Liver (tissue), 9 donors: ENCODE data around the gene LRMDA. TPM values are rescaled to one million over a fixed set of nuclear protein-coding genes. Genes with fewer than 3 reads are reported as not detected.
"Not testable (repeated sequence)": the region's sequence is repeated elsewhere in the genome, so short reads cannot be mapped to it uniquely, and the experiment has no call there.

Source experiments
- DNase-seq: peaks from one replicate; pipeline ENCODE4 v3.0.0-alpha.2; 2017; ENCODE audit warnings: low spot score
- H3K27ac ChIP-seq, 2 donors: one replicate each; pipeline ENCODE4 v1.7.0; 2013; ENCODE audit warnings: inconsistent platforms in 2 of 2, low read length in 2 of 2, control low read depth in 1 of 2, low read depth in 1 of 2, mild to moderate bottlenecking in 1 of 2
- H3K27me3 ChIP-seq, 4 donors: one replicate each; pipeline versions ENCODE4 v1.6.1 to v1.7.0; 2013; ENCODE audit warnings: low read length in 3 of 4, inconsistent platforms in 1 of 4, mild to moderate bottlenecking in 1 of 4, moderate library complexity in 1 of 4; ENCODE audit not compliant: control insufficient read depth in 4 of 4, insufficient read depth in 4 of 4
- H3K36me3 ChIP-seq, 4 donors: one replicate each; pipeline versions ENCODE4 v1.6.1 to v1.7.0; 2013; ENCODE audit warnings: low read length in 3 of 4, mild to moderate bottlenecking in 3 of 4, low read depth in 1 of 4, moderate library complexity in 1 of 4; ENCODE audit not compliant: control insufficient read depth in 4 of 4, insufficient read depth in 3 of 4
- H3K4me1 ChIP-seq, 4 donors: one replicate each; pipeline versions ENCODE4 v1.6.1 to v1.7.0; 2013; ENCODE audit warnings: low read length in 3 of 4, mild to moderate bottlenecking in 3 of 4, moderate library complexity in 1 of 4; ENCODE audit not compliant: control insufficient read depth in 4 of 4, insufficient read depth in 4 of 4
- H3K4me3 ChIP-seq, 3 donors: one replicate each; pipeline versions ENCODE4 v1.6.1 to v1.7.0; 2013; ENCODE audit warnings: low read length in 3 of 3, control low read depth in 1 of 3, low read depth in 1 of 3, mild to moderate bottlenecking in 1 of 3
- H3K9ac ChIP-seq, 2 donors: one replicate each; pipeline ENCODE4 v1.7.0; 2013; ENCODE audit warnings: low read length in 2 of 2, mild to moderate bottlenecking in 2 of 2, moderate library complexity in 2 of 2, control low read depth in 1 of 2, low read depth in 1 of 2
- H3K9me3 ChIP-seq, 4 donors: one replicate each; pipeline versions ENCODE4 v1.6.1 to v1.7.0; 2013; ENCODE audit warnings: low read length in 3 of 4; ENCODE audit not compliant: control insufficient read depth in 4 of 4
- EGR1 ChIP-seq, 2 donors: IDR thresholded peaks; 2 replicates each; pipeline ENCODE4 v1.6.1; 2016 to 2018; ENCODE audit warnings: antibody characterized with exemption in 2 of 2, low read depth in 2 of 2
- FOXA2 ChIP-seq: IDR thresholded peaks from 2 replicates; pipeline ENCODE4 v1.6.1; 2016; ENCODE audit warnings: antibody characterized with exemption
- GABPA ChIP-seq, 2 donors: IDR thresholded peaks in 1 of 2; conservative IDR thresholded peaks in 1 of 2; 2 replicates each; pipeline ENCODE4 v1.6.1; 2016; ENCODE audit warnings: antibody characterized with exemption in 2 of 2, mild to moderate bottlenecking in 1 of 2, moderate library complexity in 1 of 2
- HNF4G ChIP-seq: IDR thresholded peaks from 2 replicates; pipeline ENCODE4 v1.6.1; 2016; ENCODE audit warnings: antibody characterized with exemption
- JUND ChIP-seq, 2 donors: IDR thresholded peaks; 2 replicates each; pipeline ENCODE4 v1.6.1; 2016; ENCODE audit warnings: antibody characterized with exemption in 2 of 2
- NR2F2 ChIP-seq: IDR thresholded peaks from 2 replicates; pipeline ENCODE4 v1.6.1; 2016; ENCODE audit warnings: antibody characterized with exemption
- RAD21 ChIP-seq, 2 donors: IDR thresholded peaks; 2 replicates each; pipeline ENCODE4 v1.6.1; 2016; ENCODE audit warnings: antibody characterized with exemption in 2 of 2, mild to moderate bottlenecking in 2 of 2
- RXRA ChIP-seq, 2 donors: IDR thresholded peaks; 2 replicates each; pipeline ENCODE4 v1.6.1; 2017 to 2018; ENCODE audit warnings: antibody characterized with exemption in 2 of 2, mild to moderate bottlenecking in 1 of 2
- SP1 ChIP-seq: IDR thresholded peaks from 2 replicates; pipeline ENCODE4 v1.6.1; 2018; ENCODE audit warnings: antibody characterized with exemption, mild to moderate bottlenecking
- TAF1 ChIP-seq: conservative IDR thresholded peaks from 2 replicates; pipeline ENCODE4 v1.6.1; 2016; ENCODE audit warnings: antibody characterized with exemption, mild to moderate bottlenecking
- WGBS: extraction: QIAGEN DNeasy Blood & Tissue Kit; methylation state at CpG from one replicate; pipeline ENCODE4 v1.1.7; 2013; 5-methylcytosine and 5-hydroxymethylcytosine counted together
- polyA plus RNA-seq, 2 donors: library from polyadenylated mRNA; stranded (reverse) in 1 of 2; unstranded in 1 of 2; fragments of 200-250 nt in 1 of 2; fragments of >200 nt in 1 of 2; fragmentation: Nextera tagmentation in 1 of 2; extraction: Ambion mirVana in 1 of 2; gene quantifications; one replicate each; pipeline versions ENCODE4 v1.2.1 to v1.2.3, GENCODE V29; 2013 to 2015
- total RNA-seq, 2 donors: library from RNA; depleted of rRNA; stranded (reverse); fragments of >200 nt; gene quantifications; one replicate each; pipeline ENCODE4 v1.2.3, GENCODE V29; 2014
- TF ChIP-seq, protein P1 (sequence below): IDR thresholded peaks from 2 replicates; pipeline ENCODE4 v1.6.1; 2016; ENCODE audit warnings: antibody characterized with exemption, mild to moderate bottlenecking
- TF ChIP-seq, protein P2 (sequence below): IDR thresholded peaks from 2 replicates; pipeline ENCODE4 v1.6.1; 2016; ENCODE audit warnings: antibody characterized with exemption
- donor health status: healthy.
- donor health status: healthy.
- donor health status: healthy.
- donor health status: healthy.
- donor health status: healthy.

The LRMDA gene
- total and polyA plus RNA-seq, 4 donors = 7.9 to 15.8 (median 11.3) TPM

DNA sequence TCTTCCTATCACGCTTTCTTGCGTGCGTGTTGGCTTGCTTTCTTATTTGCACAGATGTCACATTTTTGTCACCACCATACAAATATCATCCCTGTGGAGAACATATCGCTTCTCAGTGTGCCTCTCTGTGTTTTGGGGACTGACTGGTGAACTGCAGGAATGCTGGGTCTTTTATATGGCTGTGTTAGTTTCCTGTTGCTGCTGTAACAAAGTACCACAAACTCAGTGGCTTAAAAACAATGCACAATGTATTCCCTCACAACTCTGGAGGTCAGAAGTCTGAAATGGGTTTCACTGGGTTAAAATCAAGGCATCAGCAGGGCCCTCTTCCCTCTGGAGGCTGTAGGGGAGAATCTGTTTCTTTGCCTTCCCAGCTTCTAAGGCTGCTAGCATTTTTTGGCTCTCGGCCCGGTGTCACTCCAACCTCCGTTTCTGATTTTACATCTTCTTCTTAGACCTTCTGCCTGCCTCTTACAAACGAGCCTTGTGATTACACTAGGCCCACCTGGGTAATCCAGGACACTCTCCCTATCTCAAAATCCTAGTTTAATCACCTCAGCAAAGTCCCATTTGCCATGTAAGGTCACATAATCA is 82.0 kb downstream of the LRMDA start:
- no peaks in the 10 kb centered on the region for H3K27me3 ChIP-seq
- WGBS = 70% methylated on average over 8 of the region's 8 CpGs
- DNase-seq = no peak
- peaks cover 0 to 8% (median 6%) of the 10 kb centered on the region in 4 donors for H3K4me1 ChIP-seq
- H3K9me3 ChIP-seq = no peaks in the 10 kb centered on the region
- H3K9ac ChIP-seq = no peak overlapping the region
- no peak overlapping the region for H3K4me3 ChIP-seq
- no peak overlapping the region for H3K27ac ChIP-seq
- H3K36me3 ChIP-seq = no peaks in the 10 kb centered on the region
- TF ChIP-seq NR2F2 (no peak), SP1 (no peak)

DNA sequence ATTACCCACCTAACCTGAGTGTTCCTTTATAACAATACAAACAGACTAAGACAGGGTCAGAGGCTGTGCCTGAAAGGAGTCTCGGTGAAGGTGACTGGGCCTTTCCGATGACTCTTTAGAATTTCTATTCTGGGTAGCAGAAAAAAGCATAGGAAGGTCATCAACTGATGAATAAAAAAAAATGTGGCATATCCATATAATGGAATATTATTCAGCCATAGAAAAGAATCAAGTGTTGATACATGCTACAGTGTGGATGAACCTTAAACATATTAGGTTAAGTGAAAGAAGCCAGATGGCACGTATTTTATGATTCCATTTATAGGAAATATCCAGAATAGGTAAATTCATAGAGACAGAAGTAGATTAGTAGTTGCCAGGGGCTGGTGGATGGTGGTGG is 83.4 kb downstream of the LRMDA start:
- no peak overlapping the region for H3K27ac ChIP-seq
- no peak overlapping the region for H3K9ac ChIP-seq
- DNase-seq = no peak
- 98% methylated on average over 3 of the region's 3 CpGs for WGBS
- TF ChIP-seq HNF4G = no peak
- no peak for TF ChIP-seq JUND (IDR thresholded peaks at IDR 0.05)
- TF ChIP-seq RXRA (IDR thresholded peaks at IDR 0.05) = no peak
- TF ChIP-seq GABPA (IDR thresholded peaks at IDR 0.05 in 1 of 2, conservative IDR thresholded peaks at IDR 0.05 in 1 of 2) = no peak
- no peak for TF ChIP-seq NR2F2
- no peak for TF ChIP-seq EGR1 (IDR thresholded peaks at IDR 0.05; ENCODE audit: low read depth in 2 of 2)
- TF ChIP-seq RAD21 (IDR thresholded peaks at IDR 0.05) = no peak
- no peak for TF ChIP-seq TAF1
- TF ChIP-seq, protein P1, sequence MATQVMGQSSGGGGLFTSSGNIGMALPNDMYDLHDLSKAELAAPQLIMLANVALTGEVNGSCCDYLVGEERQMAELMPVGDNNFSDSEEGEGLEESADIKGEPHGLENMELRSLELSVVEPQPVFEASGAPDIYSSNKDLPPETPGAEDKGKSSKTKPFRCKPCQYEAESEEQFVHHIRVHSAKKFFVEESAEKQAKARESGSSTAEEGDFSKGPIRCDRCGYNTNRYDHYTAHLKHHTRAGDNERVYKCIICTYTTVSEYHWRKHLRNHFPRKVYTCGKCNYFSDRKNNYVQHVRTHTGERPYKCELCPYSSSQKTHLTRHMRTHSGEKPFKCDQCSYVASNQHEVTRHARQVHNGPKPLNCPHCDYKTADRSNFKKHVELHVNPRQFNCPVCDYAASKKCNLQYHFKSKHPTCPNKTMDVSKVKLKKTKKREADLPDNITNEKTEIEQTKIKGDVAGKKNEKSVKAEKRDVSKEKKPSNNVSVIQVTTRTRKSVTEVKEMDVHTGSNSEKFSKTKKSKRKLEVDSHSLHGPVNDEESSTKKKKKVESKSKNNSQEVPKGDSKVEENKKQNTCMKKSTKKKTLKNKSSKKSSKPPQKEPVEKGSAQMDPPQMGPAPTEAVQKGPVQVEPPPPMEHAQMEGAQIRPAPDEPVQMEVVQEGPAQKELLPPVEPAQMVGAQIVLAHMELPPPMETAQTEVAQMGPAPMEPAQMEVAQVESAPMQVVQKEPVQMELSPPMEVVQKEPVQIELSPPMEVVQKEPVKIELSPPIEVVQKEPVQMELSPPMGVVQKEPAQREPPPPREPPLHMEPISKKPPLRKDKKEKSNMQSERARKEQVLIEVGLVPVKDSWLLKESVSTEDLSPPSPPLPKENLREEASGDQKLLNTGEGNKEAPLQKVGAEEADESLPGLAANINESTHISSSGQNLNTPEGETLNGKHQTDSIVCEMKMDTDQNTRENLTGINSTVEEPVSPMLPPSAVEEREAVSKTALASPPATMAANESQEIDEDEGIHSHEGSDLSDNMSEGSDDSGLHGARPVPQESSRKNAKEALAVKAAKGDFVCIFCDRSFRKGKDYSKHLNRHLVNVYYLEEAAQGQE = no peak
- TF ChIP-seq, protein P2, sequence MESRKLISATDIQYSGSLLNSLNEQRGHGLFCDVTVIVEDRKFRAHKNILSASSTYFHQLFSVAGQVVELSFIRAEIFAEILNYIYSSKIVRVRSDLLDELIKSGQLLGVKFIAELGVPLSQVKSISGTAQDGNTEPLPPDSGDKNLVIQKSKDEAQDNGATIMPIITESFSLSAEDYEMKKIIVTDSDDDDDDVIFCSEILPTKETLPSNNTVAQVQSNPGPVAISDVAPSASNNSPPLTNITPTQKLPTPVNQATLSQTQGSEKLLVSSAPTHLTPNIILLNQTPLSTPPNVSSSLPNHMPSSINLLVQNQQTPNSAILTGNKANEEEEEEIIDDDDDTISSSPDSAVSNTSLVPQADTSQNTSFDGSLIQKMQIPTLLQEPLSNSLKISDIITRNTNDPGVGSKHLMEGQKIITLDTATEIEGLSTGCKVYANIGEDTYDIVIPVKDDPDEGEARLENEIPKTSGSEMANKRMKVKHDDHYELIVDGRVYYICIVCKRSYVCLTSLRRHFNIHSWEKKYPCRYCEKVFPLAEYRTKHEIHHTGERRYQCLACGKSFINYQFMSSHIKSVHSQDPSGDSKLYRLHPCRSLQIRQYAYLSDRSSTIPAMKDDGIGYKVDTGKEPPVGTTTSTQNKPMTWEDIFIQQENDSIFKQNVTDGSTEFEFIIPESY = no peak
- no peak for TF ChIP-seq FOXA2
- H3K4me1 ChIP-seq = peaks cover 0 to 5% (median 4%) of the 10 kb centered on the region in 4 donors
- H3K9me3 ChIP-seq = no peaks in the 10 kb centered on the region
- no peak overlapping the region for H3K4me3 ChIP-seq
- H3K36me3 ChIP-seq = no peaks in the 10 kb centered on the region
- H3K27me3 ChIP-seq = no peaks in the 10 kb centered on the region

DNA sequence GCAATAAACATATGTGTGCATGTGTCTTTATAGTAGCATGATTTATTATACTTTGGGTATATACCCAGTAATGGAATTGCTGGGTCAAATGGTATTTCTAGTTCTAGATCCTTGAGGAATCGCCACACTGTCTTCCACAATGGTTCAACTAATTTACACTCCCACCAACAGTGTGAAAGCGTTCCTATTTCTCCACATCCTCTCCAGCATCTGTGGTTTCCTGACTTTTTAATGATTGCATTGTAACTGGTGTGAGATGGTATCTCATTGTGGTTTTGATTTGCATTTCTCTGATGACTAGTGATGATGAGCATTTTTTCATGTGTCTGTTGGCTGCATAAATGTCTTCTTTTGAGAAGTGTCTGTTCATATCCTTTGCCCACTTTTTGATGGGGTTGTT is 84.7 kb downstream of the LRMDA start:
- WGBS = 86% methylated on average over 2 of the region's 2 CpGs
- not testable (repeated sequence) for H3K9ac ChIP-seq, DNase-seq

DNA sequence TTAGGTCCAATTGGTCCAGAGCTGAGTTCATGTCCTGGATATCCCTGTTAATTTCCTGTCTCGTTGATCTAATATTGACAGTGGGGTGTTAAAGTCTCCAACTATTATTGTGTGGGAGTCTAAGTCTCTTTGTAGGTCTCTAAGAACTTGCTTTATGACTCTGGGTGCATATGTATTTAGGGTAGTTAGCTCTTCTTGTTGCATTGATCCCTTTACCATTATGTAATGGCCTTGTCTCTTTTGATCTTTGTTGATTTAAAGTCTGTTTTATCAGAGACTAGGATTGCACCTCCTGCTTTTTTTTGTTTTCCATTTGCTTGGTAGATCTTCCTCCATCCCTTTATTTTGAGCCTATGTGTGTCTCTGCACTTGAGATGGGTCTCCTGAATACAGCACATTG is 87.8 kb downstream of the LRMDA start:
- H3K36me3 ChIP-seq, H3K27ac ChIP-seq, DNase-seq, H3K27me3 ChIP-seq, H3K4me3 ChIP-seq, H3K9me3 ChIP-seq, H3K9ac ChIP-seq, H3K4me1 ChIP-seq: not testable (repeated sequence)
- WGBS = 65% methylated on average over 1 of the region's 1 CpG

More for the DNA sequence above, 84.7 kb downstream of the LRMDA start:
- not testable (repeated sequence) for H3K4me1 ChIP-seq, H3K36me3 ChIP-seq, H3K27ac ChIP-seq, H3K27me3 ChIP-seq, H3K4me3 ChIP-seq, H3K9me3 ChIP-seq
